ENCODE results near the gene B9D1. TPM values are rescaled to one million over a fixed set of nuclear protein-coding genes. Genes with fewer than 3 reads are reported as not detected.

Gene B9D1
- polyA plus RNA-seq, 3 donors: 1.0 TPM; not detected in 2

GRCh38 chr17:19370493-19370960, 8.0 kb upstream of the B9D1 start:
- H3K4me2 ChIP-seq (replicated peaks; ENCODE audit: extremely low read depth, low read length, poor library complexity, severe bottlenecking): peak overlapping the region; percentile 42
- WGBS (ENCODE audit: insufficient coverage): 7% methylated on average over 6 of the region's 7 CpGs
- Mint-ChIP-seq H3K27me3 (ENCODE audit: low read depth in 3 of 3) (peaks cover 6 to 29% (median 17%) of the 10 kb centered on the region in 3 donors), H3K36me3 (peaks cover 9 to 21% of the 10 kb centered on the region in 2 donors), H3K9me3 (peaks cover 0 to 3% (median 0%) of the 10 kb centered on the region in 7 donors), H3K4me3 (peak overlapping the region; percentile 69 to 81), H3K4me1 (peaks cover 65% of the 10 kb centered on the region), H3K27ac (peak overlapping the region; percentile 94 to 100 (median 97))
- H3K27me3 ChIP-seq (ENCODE audit: control insufficient read depth in 2 of 2, insufficient read depth in 2 of 2, low read length in 2 of 2): peaks cover 0 to 2% of the 10 kb centered on the region in 2 donors
- peaks cover 57 to 61% of the 10 kb centered on the region in 2 donors for H3K4me1 ChIP-seq (ENCODE audit: control insufficient read depth in 1 of 2, insufficient read depth in 2 of 2, low read length in 2 of 2)
- DNase-seq: peak; percentile 65 to 78 (median 76)
- H2AFZ ChIP-seq (ENCODE audit: insufficient read depth, low read depth, low read length, poor library complexity, severe bottlenecking): no peak overlapping the region
- no peaks in the 10 kb centered on the region for H3K9me3 ChIP-seq (replicated peaks in 1 of 2; ENCODE audit: control insufficient read depth in 1 of 2, insufficient read depth in 1 of 2, low read length in 2 of 2)
- H3K27ac ChIP-seq (ENCODE audit: low read depth in 1 of 2, low read length in 2 of 2): peak overlapping the region; percentile 71 to 85
- H3K4me3 ChIP-seq (replicated peaks in 1 of 3; ENCODE audit: low read depth in 2 of 3, low read length in 3 of 3): peak overlapping the region in 1 of 3 experiments; percentile 53
- no peak for TF ChIP-seq CTCF (IDR thresholded peaks at IDR 0.05)
- H3K36me3 ChIP-seq (replicated peaks in 1 of 2; ENCODE audit: control insufficient read depth in 1 of 2, insufficient read depth in 2 of 2, low read length in 2 of 2): no peaks in the 10 kb centered on the region
- H3K79me2 ChIP-seq (ENCODE audit: insufficient read depth, low read length): no peaks in the 10 kb centered on the region
- intact Hi-C loops (cut with micrococcal nuclease): no loop called here
- H3K9ac ChIP-seq (ENCODE audit: insufficient read depth, low read length, poor library complexity, severe bottlenecking): no peak overlapping the region
- no peaks in the 10 kb centered on the region for H4K20me1 ChIP-seq (ENCODE audit: insufficient read depth, low read length)

- peaks cover 0 to 3% (median 0%) of the 10 kb centered on the region in 7 donors for H3K9me3 Mint-ChIP-seq
- H4K20me1 ChIP-seq (ENCODE audit: insufficient read depth, low read length): no peaks in the 10 kb centered on the region
- H3K79me2 ChIP-seq (ENCODE audit: insufficient read depth, low read length): no peaks in the 10 kb centered on the region
- H3K36me3 ChIP-seq (replicated peaks in 1 of 2; ENCODE audit: control insufficient read depth in 1 of 2, insufficient read depth in 2 of 2, low read length in 2 of 2): no peaks in the 10 kb centered on the region
- peak overlapping the region in 1 of 3 experiments; percentile 53 for H3K4me3 ChIP-seq (replicated peaks in 1 of 3; ENCODE audit: low read depth in 2 of 3, low read length in 3 of 3)
- TF ChIP-seq CTCF (IDR thresholded peaks at IDR 0.05): no peak
- peaks cover 65% of the 10 kb centered on the region for H3K4me1 Mint-ChIP-seq
- WGBS (ENCODE audit: insufficient coverage): 68% methylated on average over 6 of the region's 12 CpGs
- H3K27me3 Mint-ChIP-seq (ENCODE audit: low read depth in 3 of 3): peaks cover 6 to 32% (median 21%) of the 10 kb centered on the region in 3 donors
- H3K27ac Mint-ChIP-seq: peak overlapping the region; percentile 94 to 100 (median 97)
- no peak overlapping the region for H2AFZ ChIP-seq (ENCODE audit: insufficient read depth, low read depth, low read length, poor library complexity, severe bottlenecking)
- peaks cover 9 to 20% of the 10 kb centered on the region in 2 donors for H3K36me3 Mint-ChIP-seq
- H3K27ac ChIP-seq (ENCODE audit: low read depth in 1 of 2, low read length in 2 of 2): peak overlapping the region; percentile 71 to 85
- H3K4me1 ChIP-seq (ENCODE audit: control insufficient read depth in 1 of 2, insufficient read depth in 2 of 2, low read length in 2 of 2): peaks cover 57 to 61% of the 10 kb centered on the region in 2 donors
- H3K9ac ChIP-seq (ENCODE audit: insufficient read depth, low read length, poor library complexity, severe bottlenecking): no peak overlapping the region
- peak overlapping the region; percentile 42 for H3K4me2 ChIP-seq (replicated peaks; ENCODE audit: extremely low read depth, low read length, poor library complexity, severe bottlenecking)
- DNase-seq: peak; percentile 81 to 84 (median 82)
- intact Hi-C loops (cut with micrococcal nuclease): loop anchor here (5.0 to 10.0 kb wide), 3 partner anchors 32 to 275 kb away; partner anchors contain the start of genes ALDH3A2 (in 2 of the 2) and RNF112 (in 1 of the 2)
- H3K27me3 ChIP-seq (ENCODE audit: control insufficient read depth in 2 of 2, insufficient read depth in 2 of 2, low read length in 2 of 2): peaks cover 0 to 2% of the 10 kb centered on the region in 2 donors
- H3K4me3 Mint-ChIP-seq: peak overlapping the region; percentile 69 to 81
- no peaks in the 10 kb centered on the region for H3K9me3 ChIP-seq (replicated peaks in 1 of 2; ENCODE audit: control insufficient read depth in 1 of 2, insufficient read depth in 1 of 2, low read length in 2 of 2)
Observed at GRCh38 chr17:19369846-19370492, 7.4 kb upstream of the B9D1 start.
